CMK (cell line): ENCODE data around the gene FAM171A2.
"Not testable (repeated sequence)": the region's sequence is repeated elsewhere in the genome, so short reads cannot be mapped to it uniquely, and the experiment has no call there.

Source experiments
- DNase-seq: peaks from one replicate; pipeline ENCODE4 v3.0.0-alpha.2; 2010; ENCODE audit warnings: low read depth

FAM171A2 gene

DNA sequence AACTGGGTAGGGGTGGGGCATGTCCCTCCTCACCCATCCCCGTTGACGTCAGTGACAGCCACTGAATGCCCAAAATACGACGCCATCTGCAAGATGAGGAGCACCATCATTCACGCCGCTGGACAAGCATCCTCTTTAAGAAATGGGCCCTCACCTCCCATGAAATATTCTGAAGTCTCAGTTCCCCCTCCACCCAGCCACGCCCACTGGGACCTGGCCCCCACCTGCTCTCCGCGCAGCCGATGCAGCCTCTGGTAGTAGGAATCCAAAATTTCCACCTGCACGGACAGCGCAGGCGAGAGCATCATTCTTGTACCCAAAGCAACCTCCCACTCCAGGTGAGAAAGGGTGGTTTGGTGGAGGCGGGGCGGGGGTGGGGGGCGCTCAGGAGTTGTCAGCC is 20.2 kb upstream of the FAM171A2 start:
- DNase-seq: no peak

DNA sequence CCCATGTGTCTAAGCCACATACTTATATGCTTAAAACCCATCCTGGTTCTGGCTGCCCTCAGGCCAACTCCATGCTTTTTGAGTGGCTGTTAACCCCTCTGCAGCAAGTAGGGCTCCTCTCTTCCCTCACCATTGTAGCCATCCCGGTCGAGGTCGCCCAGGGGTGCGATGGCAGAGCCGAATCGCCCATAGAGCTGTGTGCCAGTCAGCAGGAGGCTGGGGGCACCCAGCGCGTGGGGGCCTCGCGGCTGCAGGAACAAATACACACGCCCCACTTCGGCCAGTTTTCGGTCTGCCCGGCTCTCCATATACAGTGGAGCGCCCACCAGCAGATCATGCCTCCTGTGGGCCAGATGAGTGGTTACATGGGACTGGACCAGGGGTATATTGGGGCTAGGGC is 19.7 kb upstream of the FAM171A2 start:
- DNase-seq: no peak

DNA sequence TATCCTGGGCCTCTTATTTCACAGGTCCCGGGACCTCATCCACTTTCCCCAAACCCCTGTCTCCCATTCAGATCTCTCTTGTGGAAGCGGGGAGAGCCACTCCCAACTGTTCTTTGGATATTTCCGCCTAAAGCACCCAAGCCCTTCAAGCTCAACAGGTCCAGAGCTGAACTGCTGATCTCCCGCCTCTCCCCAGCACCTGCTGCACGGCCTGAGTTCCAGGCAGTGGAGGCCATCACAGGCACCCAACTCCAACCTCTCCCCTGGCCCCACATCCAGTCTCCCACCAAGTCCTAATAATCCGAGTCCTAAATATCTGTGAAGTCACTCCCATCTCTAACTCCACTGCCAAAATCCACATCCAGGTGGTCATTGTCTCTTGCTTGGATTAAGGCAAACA is 19.3 kb upstream of the FAM171A2 start:
- no peak for DNase-seq

DNA sequence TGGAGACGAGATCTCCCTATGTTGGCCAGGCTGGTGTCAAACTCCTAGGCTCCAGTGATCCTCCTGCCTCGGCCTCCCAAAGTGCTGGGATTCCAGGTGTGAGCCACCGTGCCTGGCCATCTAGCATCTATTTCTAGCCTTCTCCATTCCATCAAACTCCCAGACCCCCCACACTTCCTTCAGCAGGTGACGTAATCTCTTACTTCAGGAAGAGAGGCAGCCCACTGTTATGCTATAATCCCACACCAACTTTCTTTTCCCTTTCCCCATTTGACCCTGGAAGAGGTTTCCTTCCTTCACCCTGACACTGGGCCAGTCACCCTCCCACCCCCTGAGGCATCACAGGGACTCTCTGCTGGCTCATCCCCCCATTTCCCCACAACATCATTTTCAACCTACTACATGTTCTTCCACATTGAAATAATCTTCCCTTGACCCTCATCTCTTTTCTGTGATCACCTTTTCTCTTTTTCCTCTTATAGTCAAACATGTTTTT is 18.2 kb upstream of the FAM171A2 start:
- DNase-seq: no peak

DNA sequence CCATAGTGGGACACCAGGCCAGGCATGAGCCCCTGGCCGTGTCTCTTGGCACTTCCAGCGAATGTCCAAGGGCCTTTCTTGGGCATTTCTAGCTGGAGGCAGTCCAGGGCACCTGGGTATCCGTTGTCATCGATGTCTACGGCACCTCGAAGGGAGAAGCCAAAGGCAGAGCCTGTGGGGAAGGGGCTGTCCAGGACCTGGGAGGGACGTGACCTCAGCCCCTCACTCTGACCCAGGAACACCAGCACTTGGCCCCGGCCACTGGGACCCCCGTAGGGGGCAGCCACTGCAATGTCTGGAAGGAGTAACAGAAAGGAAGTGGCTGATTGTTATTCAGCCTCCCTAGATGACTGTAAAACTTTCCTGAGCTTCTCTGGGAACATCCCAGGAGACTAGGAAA is 17.1 kb upstream of the FAM171A2 start:
- DNase-seq: no peak

DNA sequence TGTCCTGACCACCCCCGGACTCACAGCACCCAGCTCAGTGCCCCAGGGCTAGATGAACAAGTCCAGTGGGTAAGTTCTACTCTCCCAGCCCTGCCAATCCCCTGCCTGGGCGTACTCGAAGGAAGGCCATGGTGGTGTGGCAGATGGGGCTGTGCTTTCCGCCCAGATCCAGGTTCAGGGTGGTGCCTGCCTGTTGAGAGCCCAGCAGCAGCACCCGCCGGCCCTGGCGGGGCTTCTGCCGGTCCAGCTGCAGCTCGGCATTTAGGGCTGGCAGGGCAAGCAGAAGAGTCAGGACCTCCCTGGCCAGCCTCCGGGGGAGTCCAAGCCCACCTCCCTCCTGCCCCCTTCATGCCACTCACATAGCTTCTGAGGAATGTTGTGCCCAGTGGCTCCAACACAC is 16.2 kb upstream of the FAM171A2 start:
- DNase-seq: no peak

DNA sequence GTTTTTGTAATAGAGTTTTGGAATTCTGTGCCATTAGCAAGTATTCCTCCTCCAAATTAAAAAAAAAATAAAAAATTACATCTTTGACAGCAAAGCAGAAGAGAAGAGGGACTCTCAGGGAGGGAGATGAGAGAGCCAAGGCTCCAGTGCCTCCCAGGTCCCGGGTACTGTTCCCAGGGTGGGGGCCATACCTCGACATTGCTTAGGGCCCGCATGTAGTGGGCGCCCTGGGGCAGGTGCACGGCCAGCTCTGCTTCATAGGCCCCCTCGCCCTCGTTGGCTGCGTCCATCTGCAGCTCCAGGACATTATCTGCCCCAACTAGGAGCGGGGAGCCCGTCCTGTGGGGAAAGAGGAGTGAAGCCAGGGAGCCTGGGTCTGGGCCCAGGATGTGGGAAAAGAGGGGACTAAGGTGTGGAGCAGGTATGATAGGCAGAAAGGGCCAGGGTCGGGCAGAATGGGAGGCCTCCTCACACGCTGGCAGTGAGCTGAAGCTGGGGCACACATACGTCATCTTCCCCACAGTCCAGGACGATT is 14.6 kb upstream of the FAM171A2 start:
- no peak for DNase-seq

DNA sequence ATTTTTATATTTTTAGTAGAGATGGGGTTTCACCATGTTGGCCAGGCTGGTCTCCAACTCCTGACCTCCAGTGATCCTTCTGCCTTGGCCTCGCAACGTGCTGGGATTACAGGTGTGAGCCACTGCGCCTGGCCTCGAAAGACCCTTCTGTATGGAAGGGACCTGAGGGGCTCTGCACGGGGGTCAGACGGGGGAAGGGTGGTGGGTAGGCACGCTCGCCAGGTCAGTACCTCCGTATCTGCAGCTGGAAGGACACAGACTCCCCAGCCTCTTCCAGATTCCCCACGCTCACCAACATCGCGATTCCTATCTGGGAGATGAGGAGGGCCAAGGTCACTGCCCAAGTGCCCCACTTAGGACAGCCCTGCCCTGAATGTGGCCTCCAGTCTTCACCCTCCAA is 13.1 kb upstream of the FAM171A2 start:
- no peak for DNase-seq

DNA sequence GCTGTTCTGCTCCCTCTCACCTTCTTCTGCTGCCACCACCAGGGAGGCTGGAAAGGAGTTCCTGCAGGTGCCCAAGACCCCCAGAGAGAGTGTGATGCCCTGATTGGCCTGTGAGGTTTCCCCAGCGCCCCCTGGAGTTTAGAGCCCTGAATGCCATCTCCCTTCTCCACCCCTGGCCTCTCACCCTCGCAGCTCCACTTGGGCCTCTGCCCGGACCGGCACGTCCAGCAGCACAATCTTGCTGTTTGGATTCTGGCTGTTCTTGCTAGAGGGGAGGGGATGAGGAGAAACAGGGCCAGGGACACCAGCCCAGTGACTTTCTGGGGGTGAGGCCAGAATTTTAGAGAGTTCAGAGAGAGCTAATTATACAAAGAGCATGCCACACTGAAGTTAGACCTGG is 12.5 kb upstream of the FAM171A2 start:
- no peak for DNase-seq

DNA sequence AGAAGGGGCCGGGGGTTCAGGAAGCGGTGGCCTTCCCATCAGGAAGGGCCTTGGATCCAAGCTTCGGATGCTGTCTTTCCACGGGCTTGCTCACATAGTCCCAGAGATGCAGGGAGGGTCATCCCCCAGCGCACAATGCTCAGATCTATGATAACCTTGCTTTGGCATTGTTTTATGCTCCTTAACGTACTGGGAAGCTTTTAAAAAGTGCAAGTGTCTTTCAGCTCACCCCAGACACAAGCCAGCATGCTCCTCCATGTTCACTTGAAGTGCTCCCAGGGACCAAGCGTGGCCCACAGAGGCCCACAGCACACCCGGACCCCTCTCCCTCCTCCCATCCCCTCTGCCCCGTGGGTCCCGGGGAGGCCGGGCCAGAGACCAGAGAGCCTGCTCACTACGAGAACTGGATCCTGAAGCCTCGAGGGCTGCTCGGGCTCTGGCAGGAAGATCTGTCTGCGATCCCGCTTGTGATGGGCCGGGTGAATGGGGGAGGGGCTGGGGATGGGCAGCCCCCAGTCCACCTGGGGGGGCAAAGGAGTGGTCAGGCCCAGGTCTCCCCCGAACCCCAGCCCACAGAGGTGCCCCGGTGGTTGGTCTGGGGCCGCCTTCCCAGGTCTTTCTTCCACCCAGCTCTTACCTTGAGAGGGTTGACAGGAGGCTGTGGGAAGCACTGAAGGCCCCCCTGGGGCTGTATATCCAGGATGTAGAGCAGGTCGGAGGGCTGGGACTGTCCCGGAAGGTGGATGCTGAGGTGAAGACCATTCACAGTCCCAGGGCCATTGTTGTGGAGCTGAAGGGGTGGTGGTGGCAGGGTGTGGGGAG is 11.8 kb upstream of the FAM171A2 start:
- no peak for DNase-seq

DNA sequence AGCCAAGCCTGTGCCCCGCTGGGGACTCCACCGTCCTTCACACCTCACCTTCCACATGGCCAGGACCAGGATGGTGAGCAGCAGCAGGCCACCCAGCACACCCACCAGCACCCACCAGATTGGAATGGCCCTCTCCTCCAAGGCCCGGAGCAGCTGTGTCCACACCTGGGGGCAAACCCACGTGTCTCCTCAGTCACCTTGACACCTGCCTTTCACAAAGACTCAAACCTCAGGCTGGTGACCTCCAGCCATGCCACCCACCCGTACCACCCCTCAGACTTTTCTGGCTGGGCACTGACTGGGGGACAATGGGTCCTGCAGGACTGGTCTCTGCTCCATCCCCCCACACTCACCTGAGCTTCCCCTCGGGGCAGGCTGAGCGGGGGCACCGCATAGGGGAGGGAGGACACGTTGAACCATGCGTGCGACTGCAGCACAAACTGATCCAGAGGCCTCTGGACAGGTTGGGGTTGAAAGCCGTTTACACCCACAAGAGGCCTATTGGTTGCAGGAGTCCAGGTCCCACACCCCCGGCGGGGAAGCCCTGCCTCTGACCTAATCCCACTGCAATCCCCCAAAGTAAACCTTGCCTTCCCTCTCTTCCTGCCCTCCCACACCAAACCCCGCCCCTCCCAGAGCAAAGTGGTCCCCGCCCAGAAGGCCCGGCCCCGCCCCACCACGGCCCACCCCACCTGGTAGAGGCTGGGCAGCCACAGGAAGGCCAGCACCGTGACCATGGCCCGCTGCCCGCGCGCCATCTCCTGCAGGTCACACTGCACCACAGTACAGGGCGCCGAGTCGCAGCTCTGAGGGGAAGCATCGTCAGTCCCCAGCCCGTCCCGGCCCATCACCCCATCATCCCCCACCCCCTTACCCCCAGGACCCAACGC is 10.9 kb upstream of the FAM171A2 start:
- DNase-seq: no peak

DNA sequence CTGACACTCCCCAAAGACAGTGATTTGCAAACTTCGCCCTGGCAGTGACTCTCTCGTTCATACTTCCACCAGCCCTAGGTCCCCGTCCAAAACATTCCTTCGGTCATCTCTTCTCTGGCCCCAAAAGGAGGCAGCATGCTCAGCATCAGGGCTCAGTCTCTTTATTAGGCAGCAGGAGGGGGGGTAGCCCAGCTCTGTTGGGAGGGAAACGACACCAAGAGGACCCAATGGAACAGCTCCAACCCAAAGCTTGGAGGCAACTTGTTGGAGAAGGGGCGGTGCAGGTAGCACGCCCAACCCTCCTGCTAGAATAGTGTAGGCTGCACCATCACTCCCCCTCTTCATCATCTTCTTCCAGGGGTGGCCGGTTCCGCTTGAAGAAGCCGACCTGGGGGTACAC is 8.4 kb upstream of the FAM171A2 start:
- DNase-seq: no peak

DNA sequence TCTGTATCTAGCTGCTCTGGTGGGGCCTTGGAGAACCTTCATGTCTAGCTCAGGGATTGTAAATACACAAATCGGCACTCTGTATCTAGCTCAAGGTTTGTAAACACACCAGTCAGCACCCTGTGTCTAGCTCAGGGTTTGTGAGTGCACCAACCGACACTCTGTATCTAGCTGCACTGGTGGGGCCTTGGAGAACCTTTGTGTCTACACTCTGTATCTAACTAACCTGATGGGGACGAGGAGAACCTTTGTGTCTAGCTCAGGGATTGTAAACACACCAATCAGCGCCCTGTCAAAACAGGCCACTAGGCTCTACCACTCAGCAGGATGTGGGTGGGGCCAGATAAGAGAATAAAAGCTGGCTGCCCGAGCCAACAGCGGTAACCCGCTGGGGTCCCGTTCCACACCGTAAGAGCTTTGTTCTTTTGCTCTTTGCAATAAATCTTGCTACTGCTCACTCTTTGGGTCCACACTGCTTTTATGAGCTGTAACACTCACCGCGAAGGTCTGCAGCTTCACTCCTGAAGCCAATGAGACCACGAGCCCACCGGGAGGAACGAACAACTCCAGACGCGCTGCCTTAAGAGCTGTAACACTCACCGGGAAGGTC is 5.9 kb upstream of the FAM171A2 start:
- not testable (repeated sequence) for DNase-seq

DNA sequence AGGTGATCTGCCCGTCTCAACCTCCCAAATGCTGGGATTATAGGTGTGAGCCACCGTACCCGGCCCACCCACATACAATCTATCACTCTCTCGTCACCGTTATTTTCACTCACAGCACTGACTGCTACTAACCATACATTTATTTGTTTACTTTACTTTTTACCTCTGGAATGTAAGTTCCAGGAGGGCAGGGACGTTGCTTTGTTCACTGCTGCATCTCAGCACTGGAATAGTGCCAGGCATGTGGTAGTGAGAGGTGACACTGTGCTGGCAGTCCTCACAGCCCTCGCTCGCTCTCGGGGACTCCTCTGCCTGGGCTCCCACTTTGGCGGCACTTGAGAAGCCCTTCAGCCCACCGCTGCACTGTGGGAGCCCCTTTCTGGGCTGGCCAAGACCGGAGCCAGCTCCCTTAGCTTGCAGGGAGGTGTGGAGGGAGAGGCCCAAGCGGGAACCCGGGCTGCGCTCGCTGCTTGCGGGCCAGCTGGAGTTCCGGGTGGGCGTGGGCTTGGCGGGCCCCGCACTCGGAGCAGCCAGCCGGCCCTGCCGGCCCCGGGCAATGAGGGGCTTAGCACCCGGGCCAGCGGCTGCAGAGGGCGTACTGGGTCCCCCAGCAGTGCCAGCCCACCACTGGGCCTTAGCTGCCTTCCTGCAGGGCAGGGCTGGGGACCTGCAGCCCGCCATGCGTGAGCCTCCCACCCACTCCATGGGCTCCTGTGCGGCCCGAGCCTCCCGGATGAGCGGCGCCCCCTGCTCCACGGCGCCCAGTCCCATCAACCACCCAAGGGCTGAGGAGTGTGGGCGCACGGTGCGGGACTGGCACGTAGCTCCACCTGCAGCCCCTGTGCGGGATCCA is 5.0 kb upstream of the FAM171A2 start:
- DNase-seq: not testable (repeated sequence)

DNA sequence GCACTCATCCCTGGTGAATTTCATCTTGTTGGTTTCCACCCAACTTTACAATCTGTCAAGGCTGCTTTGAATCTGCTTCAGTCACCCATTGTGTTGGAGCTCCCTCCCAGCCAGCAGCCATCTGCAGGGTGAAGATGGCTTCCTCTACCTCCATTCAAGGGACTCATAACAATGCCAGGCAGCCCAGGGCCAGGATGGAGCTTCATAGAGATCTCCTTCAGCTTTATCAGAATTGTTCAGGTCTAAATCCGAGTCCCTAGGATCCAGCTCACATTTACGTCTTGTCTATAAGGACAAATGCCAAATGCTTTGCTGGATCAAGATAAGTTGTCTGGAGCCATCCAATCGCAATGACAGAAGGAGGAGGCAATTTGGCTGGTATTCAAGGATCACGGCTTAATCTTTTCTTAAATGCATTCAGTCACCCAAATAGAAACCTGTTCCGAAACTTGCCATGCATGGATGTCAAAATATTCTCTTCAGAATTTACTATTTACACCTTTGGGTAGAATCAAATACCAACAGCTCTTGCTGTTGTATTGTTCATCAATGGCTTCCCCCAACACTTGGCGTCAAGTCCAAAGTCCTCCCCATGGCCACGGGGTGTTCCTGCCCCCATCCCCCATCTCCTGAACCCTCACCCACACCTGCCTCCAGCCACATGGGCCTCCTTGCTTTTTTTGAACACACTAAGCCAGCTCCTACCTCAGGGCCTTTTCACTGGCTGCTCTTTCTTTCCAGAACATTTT is 3.8 kb upstream of the FAM171A2 start:
- DNase-seq: no peak

DNA sequence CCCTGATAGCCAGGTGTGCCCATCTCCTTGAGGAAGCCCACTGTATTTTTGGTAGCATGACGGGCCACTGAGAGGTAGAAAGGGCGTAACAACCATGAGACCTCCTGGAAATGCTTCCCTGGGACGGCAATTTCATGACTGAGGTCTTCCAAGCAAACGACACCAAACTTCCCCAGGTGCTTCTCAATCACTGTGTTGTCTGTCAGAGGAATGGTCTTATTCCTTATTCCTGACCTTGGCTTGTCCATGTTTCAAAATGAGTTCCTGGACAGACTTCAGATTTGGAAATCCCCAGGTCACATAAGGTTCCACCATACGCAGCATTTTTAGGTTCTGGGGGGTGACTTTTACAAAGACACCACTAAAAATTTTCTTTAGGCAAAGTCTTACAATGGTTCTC is 1.4 kb upstream of the FAM171A2 start:
- not testable (repeated sequence) for DNase-seq

DNA sequence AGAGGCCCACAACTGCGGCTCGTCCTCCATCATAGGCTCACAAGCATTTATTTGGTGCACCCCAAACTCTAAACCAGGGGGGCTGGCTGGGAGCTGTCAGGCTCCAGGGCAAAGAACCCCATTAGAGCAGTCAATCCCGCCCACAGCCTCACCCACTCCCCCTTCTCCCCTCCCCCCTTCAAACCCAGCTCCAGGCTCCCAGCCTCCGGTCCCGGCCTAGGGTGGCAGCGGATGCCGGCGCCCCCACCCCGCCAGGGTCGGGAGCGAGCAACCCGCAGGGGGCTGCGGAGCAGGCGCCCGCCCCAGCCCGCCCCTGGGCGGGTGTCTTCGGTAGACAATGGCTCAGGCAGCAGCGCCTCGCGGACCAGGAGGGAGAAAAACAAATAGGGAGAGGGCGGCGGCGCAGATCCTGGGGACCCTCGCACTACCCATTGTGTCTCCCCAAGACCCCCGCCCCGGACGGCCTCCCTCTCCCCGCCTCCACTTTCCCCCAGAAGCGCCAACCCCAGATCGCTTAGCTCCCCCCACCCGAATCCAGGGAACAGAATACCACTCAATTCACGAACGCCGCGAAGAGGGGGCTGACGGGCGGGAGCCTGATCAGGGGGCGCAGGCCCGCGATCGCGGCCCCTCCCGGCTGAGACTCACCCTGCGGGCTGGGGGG is 572 bp downstream of the FAM171A2 start:
- no peak for DNase-seq

DNA sequence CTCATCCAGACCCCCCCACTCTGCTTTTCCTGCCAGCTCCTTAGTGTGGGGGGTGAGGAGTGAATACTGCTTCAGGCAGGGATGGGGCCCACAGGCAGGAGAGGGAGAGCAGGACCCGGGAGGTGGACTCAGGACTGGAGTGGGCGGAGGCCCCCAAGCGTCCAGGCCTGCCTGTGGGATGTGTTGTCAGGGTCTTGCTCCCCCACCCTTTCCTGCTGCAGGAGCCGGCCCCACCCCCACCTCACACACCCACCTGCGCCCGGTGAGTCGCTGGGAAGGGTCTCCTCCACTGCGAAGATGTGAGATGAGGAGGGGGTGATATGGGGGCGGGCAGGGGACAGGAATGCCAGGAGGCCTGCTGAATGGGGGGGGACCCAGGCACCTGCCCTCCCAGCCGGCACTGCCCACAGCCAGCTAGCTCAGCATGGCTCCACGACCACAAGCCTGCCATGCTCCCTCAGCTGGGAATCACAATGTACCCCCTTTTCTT is 1.1 kb downstream of the FAM171A2 start:
- DNase-seq: no peak

DNA sequence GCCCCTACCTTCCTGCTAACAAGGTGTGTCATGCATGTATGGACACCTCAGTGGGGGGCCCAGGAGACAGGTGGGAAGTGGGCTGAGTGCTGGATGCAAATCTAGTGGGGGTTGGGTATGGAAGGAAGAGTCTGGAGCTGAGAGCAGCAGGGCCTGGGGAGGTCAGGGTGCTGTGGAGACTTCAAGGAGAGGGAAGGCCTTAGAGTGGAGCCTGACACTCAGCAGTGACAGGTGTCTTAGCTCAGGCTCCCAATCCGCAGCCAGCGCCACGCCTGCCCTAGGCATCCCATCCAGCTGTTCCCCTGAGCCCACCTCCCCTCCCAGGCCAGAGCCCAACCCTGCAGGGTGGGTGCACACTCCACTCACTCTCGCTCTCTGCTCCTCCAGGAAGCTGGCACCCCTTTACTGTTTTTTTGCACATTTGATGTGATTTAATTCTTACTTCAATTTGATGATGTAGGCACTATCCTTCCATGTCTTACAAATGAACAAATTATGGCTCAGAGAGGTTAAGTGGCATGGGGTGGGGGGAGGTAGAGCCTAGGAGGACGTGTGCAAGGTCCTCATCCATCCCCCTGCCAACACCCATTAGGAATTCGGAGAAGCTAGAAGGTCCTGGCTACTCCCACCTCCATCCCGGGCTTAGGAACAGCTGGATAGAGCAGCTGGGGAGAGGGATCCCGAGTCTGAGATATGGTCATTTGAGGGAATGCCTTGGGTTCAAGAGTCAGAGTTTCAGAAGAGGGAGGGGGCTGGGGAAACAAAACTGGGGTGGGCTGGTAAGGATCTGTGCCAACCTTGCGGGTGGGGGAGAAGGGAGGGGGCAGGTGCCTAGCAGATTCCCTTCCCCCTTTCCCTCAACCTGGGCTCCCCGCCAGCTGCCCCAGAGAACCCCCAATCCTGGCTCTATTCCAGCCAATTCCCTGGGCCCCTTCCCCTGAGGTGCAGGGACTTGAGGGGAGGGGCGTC is 2.1 kb downstream of the FAM171A2 start:
- DNase-seq: no peak
